Measurements from ENCODE around the gene FBXW7.

GRCh38 chr4:152293527-152293926 lies 242.4 kb downstream of the FBXW7 start:
- TF ChIP-seq POLR2A (IDR thresholded peaks at IDR 0.05) (no peak), CTCF (IDR thresholded peaks at IDR 0.05) (no peak)

Measured in breast epithelium (tissue), 3 donors.